Spleen (tissue), 7 donors: ENCODE measurements around the gene PACS1.

Experiments
- POLR2A ChIP-seq, 3 donors: fragments of 450-650 bp; IDR thresholded peaks; one replicate each; pipeline ENCODE4 v1.5.1; 2017; ENCODE audit warnings: antibody characterized with exemption in 3 of 3, mild to moderate bottlenecking in 1 of 3
- POLR2AphosphoS5 ChIP-seq, 3 donors: sonication (generic); formaldehyde crosslinking; IDR thresholded peaks; one replicate each; pipeline ENCODE4 v1.5.1; 2017; ENCODE audit warnings: antibody characterized with exemption in 3 of 3
- TF ChIP-seq, protein P1 (sequence below), 11 experiments: fragments of 200-600 bp in 7 of 11; fragments of 450-650 bp in 4 of 11; sonication (generic) in 4 of 11; IDR thresholded peaks in 8 of 11; conservative IDR thresholded peaks in 3 of 11; 1 replicate in 7 of 11; 2 replicates in 4 of 11; pipeline versions ENCODE4 v1.4.0 to v1.8.0; 2016 to 2021; ENCODE audit warnings: antibody characterized with exemption in 11 of 11, inconsistent platforms in 4 of 11, mild to moderate bottlenecking in 1 of 11
- donor health status: DM: no; HTN: no; CAD: no; lungs with moderate emphysema.
- donor health status: DM: no; HTN: no; CAD: no.
- donor health status: DM: no; HTN: no; CAD: no.

DNA sequence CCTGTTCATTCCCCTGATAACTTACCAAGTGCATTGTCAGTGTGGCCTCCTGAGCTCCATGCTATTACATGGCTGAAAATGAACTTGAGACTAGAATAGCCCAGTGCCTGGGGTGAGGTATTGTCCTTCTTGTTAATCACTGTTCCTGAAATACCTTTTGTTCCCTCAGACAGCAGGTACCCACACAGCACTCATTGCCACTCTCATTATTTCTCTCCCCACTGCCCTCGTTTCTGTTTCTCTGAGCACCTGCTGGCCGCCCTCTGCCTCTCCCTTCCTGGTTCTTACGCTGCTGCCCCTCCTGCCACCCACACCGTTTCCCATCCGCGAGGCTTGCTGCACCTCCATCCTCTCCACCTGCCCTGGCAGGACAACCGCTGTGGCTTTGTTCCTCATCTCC, 161.5 kb downstream of the PACS1 start:
- TF ChIP-seq POLR2A (IDR thresholded peaks at IDR 0.05) (no peak), POLR2AphosphoS5 (IDR thresholded peaks at IDR 0.05) (no peak)
- TF ChIP-seq, protein P1, sequence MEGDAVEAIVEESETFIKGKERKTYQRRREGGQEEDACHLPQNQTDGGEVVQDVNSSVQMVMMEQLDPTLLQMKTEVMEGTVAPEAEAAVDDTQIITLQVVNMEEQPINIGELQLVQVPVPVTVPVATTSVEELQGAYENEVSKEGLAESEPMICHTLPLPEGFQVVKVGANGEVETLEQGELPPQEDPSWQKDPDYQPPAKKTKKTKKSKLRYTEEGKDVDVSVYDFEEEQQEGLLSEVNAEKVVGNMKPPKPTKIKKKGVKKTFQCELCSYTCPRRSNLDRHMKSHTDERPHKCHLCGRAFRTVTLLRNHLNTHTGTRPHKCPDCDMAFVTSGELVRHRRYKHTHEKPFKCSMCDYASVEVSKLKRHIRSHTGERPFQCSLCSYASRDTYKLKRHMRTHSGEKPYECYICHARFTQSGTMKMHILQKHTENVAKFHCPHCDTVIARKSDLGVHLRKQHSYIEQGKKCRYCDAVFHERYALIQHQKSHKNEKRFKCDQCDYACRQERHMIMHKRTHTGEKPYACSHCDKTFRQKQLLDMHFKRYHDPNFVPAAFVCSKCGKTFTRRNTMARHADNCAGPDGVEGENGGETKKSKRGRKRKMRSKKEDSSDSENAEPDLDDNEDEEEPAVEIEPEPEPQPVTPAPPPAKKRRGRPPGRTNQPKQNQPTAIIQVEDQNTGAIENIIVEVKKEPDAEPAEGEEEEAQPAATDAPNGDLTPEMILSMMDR (IDR thresholded peaks at IDR 0.05 in 8 of 11, conservative IDR thresholded peaks at IDR 0.05 in 3 of 11), result no peak
